Neuronal stem cell (in vitro differentiated cells): ENCODE measurements around the gene SLC2A14. TPM values are rescaled to one million over a fixed set of nuclear protein-coding genes. Genes with fewer than 3 reads are reported as not detected.

ENCODE experiments used
- small RNA-seq: library from polyadenylated mRNA; stranded (forward); fragments of <200 nt; extraction: miRNeasy Mini kit (QIAGEN cat#:217004); gene quantifications from one replicate; pipeline ENCODE3, GENCODE V24; 2013; ENCODE audit not compliant: insufficient read depth

The SLC2A14 gene

Small RNA genes within 50 kb of the gene (small RNA-seq; reads per million reads assigned to genes)
- not detected for gene RF00019
